Lung (tissue), 12 donors: ENCODE data around the gene KIF3B. TPM values are rescaled to one million over a fixed set of nuclear protein-coding genes. Genes with fewer than 3 reads are reported as not detected.
A peak's percentile ranks its signal among the peaks of the same experiment; 100 is the strongest.
"Not testable (repeated sequence)": the region's sequence is repeated elsewhere in the genome, so short reads cannot be mapped to it uniquely, and the experiment has no call there.

Source experiments
- ATAC-seq: fragments of 200-7000 bp; cut with Tn5 transposase; one replicate; pipeline ENCODE4 v1.9.1; 2020; ENCODE audit warnings: moderate number of reproducible peaks; ENCODE audit not compliant: insufficient read depth, low FRiP score
- DNase-seq, 3 donors: peaks; one replicate each; pipeline ENCODE4 v3.0.0-alpha.2; 2013 to 2017
- H3K27ac ChIP-seq, 2 donors: one replicate each; pipeline ENCODE4 v1.5.1; 2013; ENCODE audit warnings: mild to moderate bottlenecking in 2 of 2, moderate library complexity in 2 of 2, control low read depth in 1 of 2, inconsistent platforms in 1 of 2, low read depth in 1 of 2, low read length in 1 of 2
- H3K27me3 ChIP-seq, 3 donors: one replicate each; pipeline ENCODE4 v1.5.1; 2013; ENCODE audit warnings: low read length in 2 of 3; ENCODE audit not compliant: control insufficient read depth in 3 of 3, insufficient read depth in 3 of 3
- H3K36me3 ChIP-seq, 4 donors: one replicate each; pipeline ENCODE4 v1.5.1; 2013; ENCODE audit warnings: low read length in 4 of 4, mild to moderate bottlenecking in 1 of 4, moderate library complexity in 1 of 4; ENCODE audit not compliant: control insufficient read depth in 4 of 4, insufficient read depth in 4 of 4
- H3K4me1 ChIP-seq, 5 donors: one replicate each; pipeline ENCODE4 v1.5.1; 2013; ENCODE audit warnings: low read length in 5 of 5, mild to moderate bottlenecking in 2 of 5, moderate library complexity in 1 of 5; ENCODE audit not compliant: control insufficient read depth in 5 of 5, insufficient read depth in 5 of 5
- H3K4me3 ChIP-seq: one replicate; pipeline ENCODE4 v1.5.1; 2013; ENCODE audit warnings: mild to moderate bottlenecking, control low read depth, moderate library complexity
- H3K9ac ChIP-seq, 2 donors: one replicate each; pipeline ENCODE4 v1.5.1; 2013; ENCODE audit warnings: low read length in 2 of 2, control low read depth in 1 of 2; ENCODE audit not compliant: insufficient read depth in 1 of 2
- H3K9me3 ChIP-seq, 4 donors: one replicate each; pipeline ENCODE4 v1.5.1; 2013; ENCODE audit warnings: low read length in 3 of 4, mild to moderate bottlenecking in 1 of 4, moderate library complexity in 1 of 4; ENCODE audit not compliant: control insufficient read depth in 4 of 4, insufficient read depth in 3 of 4
- WGBS, 2 donors: extraction: QIAGEN DNeasy Blood & Tissue Kit; methylation state at CpG; one replicate each; pipeline ENCODE4 v1.1.7; 2013; 5-methylcytosine and 5-hydroxymethylcytosine counted together
- polyA plus RNA-seq, 2 donors: library from polyadenylated mRNA; stranded (reverse); fragments of 200-250 nt; gene quantifications; one replicate each; pipeline ENCODE4 v1.2.1, GENCODE V29; 2013
- total RNA-seq, 2 donors: library from RNA; depleted of rRNA in 1 of 2; stranded (reverse); fragments of >200 nt in 1 of 2; gene quantifications; one replicate each; pipeline ENCODE4 v1.2.1, GENCODE V29; 2014 to 2021
- TF ChIP-seq, protein P1 (sequence below): IDR thresholded peaks from 2 replicates; pipeline ENCODE4 v1.5.1; 2012; ENCODE audit warnings: mild to moderate bottlenecking; ENCODE audit errors: control extremely low read depth, extremely low read depth
- donor health status: control.
- donor health status: control.
- donor health status: Bipolar disorder and iron deficiency.
- donor health status: healthy.
- donor health status: DM: yes; HTN: yes; CAD: no.

KIF3B gene
- total and polyA plus RNA-seq, 4 donors: 8.5 to 35.3 (median 23.2) TPM

DNA sequence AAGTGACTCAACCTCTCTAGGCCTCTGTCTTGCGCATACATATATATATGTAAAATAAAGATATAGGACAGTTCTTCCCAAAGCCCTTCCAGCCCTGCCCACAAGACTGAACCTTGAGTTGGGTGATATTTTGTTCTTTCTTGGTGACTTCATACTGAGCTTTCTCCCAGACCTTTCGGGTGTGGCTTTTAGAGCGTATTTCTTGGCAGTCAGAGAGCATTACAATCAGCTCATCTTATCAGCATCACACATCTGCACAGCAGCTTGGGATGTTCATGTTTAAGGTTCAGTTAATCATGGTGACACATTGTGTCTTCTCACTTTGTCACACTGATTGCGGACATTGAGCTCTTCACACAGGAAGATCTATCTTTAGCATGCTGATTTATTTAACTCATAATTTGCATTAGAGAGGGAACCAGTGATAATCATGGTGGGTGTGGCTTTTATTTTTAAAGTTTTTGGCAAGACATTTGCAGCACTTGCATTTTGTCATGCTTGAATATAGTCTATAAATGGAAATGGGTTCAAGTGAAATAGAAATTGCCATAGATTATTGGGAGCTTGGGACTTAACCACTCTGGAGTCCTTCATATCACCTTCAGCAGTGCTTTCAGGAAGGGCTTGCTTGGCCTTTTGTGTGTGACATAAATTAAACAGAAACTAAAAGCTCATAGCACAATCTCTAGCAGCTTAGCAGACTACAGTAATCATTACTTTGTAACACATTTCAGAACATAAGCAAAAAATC lies 8.3 kb downstream of the KIF3B start:
- H3K4me3 ChIP-seq: no peak overlapping the region
- no peaks in the 10 kb centered on the region for H3K9me3 ChIP-seq
- TF ChIP-seq, protein P1, sequence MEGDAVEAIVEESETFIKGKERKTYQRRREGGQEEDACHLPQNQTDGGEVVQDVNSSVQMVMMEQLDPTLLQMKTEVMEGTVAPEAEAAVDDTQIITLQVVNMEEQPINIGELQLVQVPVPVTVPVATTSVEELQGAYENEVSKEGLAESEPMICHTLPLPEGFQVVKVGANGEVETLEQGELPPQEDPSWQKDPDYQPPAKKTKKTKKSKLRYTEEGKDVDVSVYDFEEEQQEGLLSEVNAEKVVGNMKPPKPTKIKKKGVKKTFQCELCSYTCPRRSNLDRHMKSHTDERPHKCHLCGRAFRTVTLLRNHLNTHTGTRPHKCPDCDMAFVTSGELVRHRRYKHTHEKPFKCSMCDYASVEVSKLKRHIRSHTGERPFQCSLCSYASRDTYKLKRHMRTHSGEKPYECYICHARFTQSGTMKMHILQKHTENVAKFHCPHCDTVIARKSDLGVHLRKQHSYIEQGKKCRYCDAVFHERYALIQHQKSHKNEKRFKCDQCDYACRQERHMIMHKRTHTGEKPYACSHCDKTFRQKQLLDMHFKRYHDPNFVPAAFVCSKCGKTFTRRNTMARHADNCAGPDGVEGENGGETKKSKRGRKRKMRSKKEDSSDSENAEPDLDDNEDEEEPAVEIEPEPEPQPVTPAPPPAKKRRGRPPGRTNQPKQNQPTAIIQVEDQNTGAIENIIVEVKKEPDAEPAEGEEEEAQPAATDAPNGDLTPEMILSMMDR: no peak
- no peaks in the 10 kb centered on the region for H3K27me3 ChIP-seq
- H3K27ac ChIP-seq: peak overlapping the region; percentile 11 to 37
- H3K4me1 ChIP-seq: peaks cover 3 to 13% (median 5%) of the 10 kb centered on the region in 5 donors
- ATAC-seq: no peak
- H3K36me3 ChIP-seq: peaks cover 0 to 8% (median under 1%) of the 10 kb centered on the region in 4 donors
- peak in 1 of 3 donors; percentile 38 for DNase-seq
- 49 to 55% methylated on average over 4 of the region's 4 CpGs for WGBS, 2 donors
- H3K9ac ChIP-seq: no peak overlapping the region

DNA sequence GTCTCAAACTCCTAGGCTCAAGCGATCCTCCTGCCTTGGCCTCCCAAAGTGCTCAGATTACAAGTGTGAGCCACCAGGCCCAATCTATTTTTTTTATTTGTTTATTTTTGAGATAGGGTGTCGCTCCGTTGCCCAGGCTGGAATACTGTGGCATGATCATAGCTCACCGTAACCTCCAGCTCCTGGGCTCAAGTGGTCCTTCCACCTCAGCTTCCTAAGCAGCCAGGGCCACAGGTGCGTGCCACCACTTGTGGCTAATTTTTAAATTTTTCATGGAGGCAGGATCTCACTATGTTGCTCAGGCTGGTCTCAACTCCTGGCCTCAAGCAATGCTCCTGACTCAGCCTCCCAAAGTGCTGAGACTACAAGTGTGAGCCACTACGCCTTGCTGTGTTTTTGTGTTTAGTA lies 9.8 kb downstream of the KIF3B start:
- ATAC-seq (no peak), DNase-seq (no peak)
- Histone ChIP-seq H3K36me3 (peaks cover 0 to 8% (median 0%) of the 10 kb centered on the region in 4 donors), H3K4me1 (peaks cover 3 to 13% (median 5%) of the 10 kb centered on the region in 5 donors), H3K4me3 (no peak overlapping the region), H3K27ac (no peak overlapping the region), H3K9ac (no peak overlapping the region), H3K27me3 (no peaks in the 10 kb centered on the region), H3K9me3 (no peaks in the 10 kb centered on the region)
- TF ChIP-seq, protein P1: no peak
- 95 to 96% methylated on average over 6 of the region's 6 CpGs for WGBS, 2 donors

DNA sequence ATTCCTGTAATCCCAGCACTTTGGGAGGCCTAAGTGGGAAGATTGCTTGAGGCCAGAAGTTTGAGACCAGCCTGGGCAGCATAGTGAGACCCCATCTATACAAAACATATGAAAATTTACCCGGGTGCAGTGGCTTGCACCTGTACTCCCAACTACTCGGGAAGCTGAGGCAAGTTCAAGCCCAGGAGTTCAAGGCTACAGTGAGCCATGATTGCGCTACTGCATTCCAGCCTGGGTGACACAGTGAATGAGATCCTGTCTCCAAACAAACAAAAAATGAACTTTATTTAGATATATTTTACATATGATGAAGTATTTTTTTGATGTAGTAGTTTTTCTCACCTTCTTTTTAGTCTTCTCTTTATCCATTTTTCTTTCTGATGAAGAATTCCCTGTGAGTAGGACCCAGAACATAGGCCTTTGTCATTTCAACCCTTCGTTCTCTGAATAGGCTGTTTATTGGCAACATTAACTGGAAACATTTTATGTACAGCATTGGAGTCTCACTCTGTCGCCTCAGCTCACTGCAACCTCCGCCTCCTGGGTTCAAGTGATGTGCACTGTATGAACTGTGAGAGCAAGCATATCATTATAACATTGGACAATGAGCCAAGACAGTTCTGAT lies 10.9 kb downstream of the KIF3B start:
- Histone ChIP-seq H3K36me3 (peaks cover 0 to 8% (median 0%) of the 10 kb centered on the region in 4 donors), H3K9me3 (no peaks in the 10 kb centered on the region), H3K9ac (no peak overlapping the region), H3K4me1 (peaks cover 3 to 13% (median 5%) of the 10 kb centered on the region in 5 donors), H3K27ac (no peak overlapping the region), H3K27me3 (no peaks in the 10 kb centered on the region), H3K4me3 (no peak overlapping the region)
- DNase-seq (no peak), ATAC-seq (no peak)
- 89 to 95% methylated on average over 6 of the region's 6 CpGs for WGBS, 2 donors
- TF ChIP-seq, protein P1: no peak

DNA sequence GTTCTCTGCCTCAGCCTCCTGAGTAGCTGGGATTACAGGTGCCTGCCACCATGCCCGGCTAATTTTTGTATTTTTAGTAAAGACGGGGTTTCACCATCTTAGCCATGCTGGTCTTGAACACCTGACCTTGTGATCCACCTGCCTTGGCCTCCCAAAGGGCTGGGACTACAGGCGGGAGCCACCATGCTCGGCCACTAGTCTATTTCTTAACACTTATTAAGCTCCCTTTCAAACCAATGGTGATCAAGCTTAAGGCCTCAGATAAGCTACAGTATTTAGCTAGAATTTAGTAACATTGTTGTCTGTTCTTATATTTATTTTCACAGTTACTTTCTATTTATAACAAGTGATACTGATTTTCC lies 11.8 kb downstream of the KIF3B start:
- WGBS, 2 donors: 95 to 96% methylated on average over 4 of the region's 4 CpGs
- H3K36me3 ChIP-seq, H3K9me3 ChIP-seq, H3K27ac ChIP-seq, DNase-seq, H3K27me3 ChIP-seq, ATAC-seq, H3K9ac ChIP-seq, H3K4me3 ChIP-seq: not testable (repeated sequence)
- peaks cover 3 to 13% (median 5%) of the 10 kb centered on the region in 5 donors for H3K4me1 ChIP-seq
